ENCODE data around the gene SUSD6. TPM values are rescaled to one million over a fixed set of nuclear protein-coding genes. Genes with fewer than 3 reads are reported as not detected.

SUSD6 gene
- total RNA-seq, 1 experiment from 2014 or later = 32.1 TPM

DNA sequence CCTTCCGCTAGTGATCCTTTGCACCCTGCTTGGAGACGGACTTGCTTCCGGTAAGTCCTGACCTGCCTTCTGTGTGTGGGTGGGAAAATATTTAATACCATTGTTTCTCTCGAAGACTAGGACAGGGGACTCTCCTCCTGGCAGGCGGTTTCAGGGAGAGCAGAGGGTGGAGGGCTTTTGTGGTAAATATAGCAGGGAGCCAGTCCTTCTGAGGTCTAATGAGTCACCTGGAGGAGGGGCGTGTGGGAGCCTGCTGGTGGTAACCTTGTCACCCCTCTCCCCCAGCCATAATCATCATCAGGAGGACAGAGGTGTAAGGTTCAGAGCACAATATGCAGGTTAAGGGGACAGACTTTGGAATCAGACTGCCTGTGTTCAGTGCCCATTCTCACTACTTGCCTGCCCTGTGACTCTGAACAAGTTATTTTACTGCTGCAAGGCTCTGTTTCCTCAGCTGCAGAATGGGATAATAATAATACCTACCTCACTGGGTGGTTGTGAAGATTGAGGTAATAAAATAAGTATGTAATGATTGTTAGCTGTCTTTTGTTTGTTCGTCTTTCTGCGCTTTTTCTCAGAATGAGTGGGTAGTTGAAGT, 47.4 kb downstream of the SUSD6 start:
- no peaks in the 10 kb centered on the region for H3K27me3 Mint-ChIP-seq (ENCODE audit: insufficient read depth, unreplicated experiment)
- peaks cover 48% of the 10 kb centered on the region for H3K4me1 Mint-ChIP-seq (ENCODE audit: insufficient read depth, unreplicated experiment)
- peaks cover 31% of the 10 kb centered on the region for H3K36me3 Mint-ChIP-seq (ENCODE audit: insufficient read depth, unreplicated experiment)
- H3K4me3 Mint-ChIP-seq (ENCODE audit: unreplicated experiment) = peak overlapping the region; percentile 69
- intact Hi-C loops (cut with micrococcal nuclease) = loop anchor here (10.0 kb wide), 1 partner anchor 56 kb away; no protein-coding TSS in a partner anchor
- H3K9me3 Mint-ChIP-seq (ENCODE audit: unreplicated experiment) = no peaks in the 10 kb centered on the region
- peak; percentile 67 for DNase-seq (ENCODE audit: unreplicated experiment)
- POLR2A ChIA-PET = interaction anchor here (0.6 to 3.3 kb wide), 20 partner anchors 11 to 1292 kb away, joined by 3 to 51 read pairs (median 4); partner anchors contain the start of genes SRSF5 and SUSD6
- BruUV-seq (replicated peaks) = TSS peak; percentile 23
- peak overlapping the region; percentile 98 for H3K27ac Mint-ChIP-seq (ENCODE audit: low read depth, unreplicated experiment)
- TF ChIP-seq, protein P1, sequence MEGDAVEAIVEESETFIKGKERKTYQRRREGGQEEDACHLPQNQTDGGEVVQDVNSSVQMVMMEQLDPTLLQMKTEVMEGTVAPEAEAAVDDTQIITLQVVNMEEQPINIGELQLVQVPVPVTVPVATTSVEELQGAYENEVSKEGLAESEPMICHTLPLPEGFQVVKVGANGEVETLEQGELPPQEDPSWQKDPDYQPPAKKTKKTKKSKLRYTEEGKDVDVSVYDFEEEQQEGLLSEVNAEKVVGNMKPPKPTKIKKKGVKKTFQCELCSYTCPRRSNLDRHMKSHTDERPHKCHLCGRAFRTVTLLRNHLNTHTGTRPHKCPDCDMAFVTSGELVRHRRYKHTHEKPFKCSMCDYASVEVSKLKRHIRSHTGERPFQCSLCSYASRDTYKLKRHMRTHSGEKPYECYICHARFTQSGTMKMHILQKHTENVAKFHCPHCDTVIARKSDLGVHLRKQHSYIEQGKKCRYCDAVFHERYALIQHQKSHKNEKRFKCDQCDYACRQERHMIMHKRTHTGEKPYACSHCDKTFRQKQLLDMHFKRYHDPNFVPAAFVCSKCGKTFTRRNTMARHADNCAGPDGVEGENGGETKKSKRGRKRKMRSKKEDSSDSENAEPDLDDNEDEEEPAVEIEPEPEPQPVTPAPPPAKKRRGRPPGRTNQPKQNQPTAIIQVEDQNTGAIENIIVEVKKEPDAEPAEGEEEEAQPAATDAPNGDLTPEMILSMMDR (IDR thresholded peaks at IDR 0.05; ENCODE audit: unreplicated experiment) = no peak
- CTCF ChIA-PET = interaction anchor here (0.6 to 1.8 kb wide), 5 partner anchors 54 to 1140 kb away, joined by 3 to 4 read pairs (median 3); no protein-coding TSS in a partner anchor

DNA sequence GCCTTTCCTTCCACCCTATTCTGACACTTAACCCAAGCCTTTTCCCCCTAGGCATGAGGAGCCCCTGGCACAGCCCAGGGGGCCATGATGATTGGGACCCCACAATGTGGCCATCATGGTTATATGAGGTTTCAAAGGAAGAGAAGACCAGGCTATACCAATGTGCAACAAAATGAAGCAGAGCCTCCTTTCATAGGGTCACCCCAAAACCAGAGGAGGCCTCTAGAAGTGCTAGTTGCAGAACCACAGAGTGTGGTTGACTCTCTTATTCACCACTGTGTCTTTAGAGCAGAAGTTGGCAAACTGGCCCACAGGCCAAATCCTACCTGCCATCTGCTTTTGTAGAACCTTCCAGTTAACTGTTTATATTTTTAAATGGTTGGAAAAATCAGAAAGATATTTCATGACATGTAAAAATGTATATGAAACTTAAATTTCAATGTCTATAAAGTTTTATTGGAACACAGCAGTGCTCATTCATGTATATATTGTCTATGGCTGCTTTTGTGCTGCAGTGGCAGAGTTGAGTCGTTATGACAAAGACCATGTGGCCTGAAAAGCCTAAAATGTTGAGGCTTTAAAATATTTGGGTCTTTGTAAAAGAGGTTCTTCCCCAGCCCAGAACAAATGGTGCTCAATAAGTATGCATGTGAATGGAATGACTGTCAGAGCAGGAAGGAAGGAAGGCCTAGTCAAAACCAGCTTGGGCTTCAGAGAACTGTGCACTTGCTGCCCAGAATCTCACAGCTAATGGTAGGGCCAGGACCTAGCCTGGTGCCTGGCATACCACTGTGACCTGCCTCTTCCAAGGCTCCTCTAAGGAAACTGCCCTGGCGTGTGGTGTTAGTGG, 49.2 kb downstream of the SUSD6 start:
- POLR2A ChIA-PET = interaction anchor here (0.7 to 6.2 kb wide), 4 partner anchors 20 to 50 kb away, joined by 3 to 42 read pairs (median 14); partner anchors contain the start of gene SUSD6
- no peaks in the 10 kb centered on the region for H3K9me3 Mint-ChIP-seq (ENCODE audit: unreplicated experiment)
- TF ChIP-seq, protein P1 (IDR thresholded peaks at IDR 0.05; ENCODE audit: unreplicated experiment) = no peak
- H3K27me3 Mint-ChIP-seq (ENCODE audit: insufficient read depth, unreplicated experiment) = no peaks in the 10 kb centered on the region
- H3K4me3 Mint-ChIP-seq (ENCODE audit: unreplicated experiment) = no peak overlapping the region
- intact Hi-C loops (cut with micrococcal nuclease) = no loop called here
- CTCF ChIA-PET = interaction anchor here (0.6 to 1.8 kb wide), 4 partner anchors 17 to 81 kb away, joined by 3 read pairs; no protein-coding TSS in a partner anchor
- no peak for DNase-seq (ENCODE audit: unreplicated experiment)
- no peak overlapping the region for H3K27ac Mint-ChIP-seq (ENCODE audit: low read depth, unreplicated experiment)
- peaks cover 37% of the 10 kb centered on the region for H3K36me3 Mint-ChIP-seq (ENCODE audit: insufficient read depth, unreplicated experiment)
- BruUV-seq (replicated peaks) = no TSS peak
- peaks cover 40% of the 10 kb centered on the region for H3K4me1 Mint-ChIP-seq (ENCODE audit: insufficient read depth, unreplicated experiment)

DNA sequence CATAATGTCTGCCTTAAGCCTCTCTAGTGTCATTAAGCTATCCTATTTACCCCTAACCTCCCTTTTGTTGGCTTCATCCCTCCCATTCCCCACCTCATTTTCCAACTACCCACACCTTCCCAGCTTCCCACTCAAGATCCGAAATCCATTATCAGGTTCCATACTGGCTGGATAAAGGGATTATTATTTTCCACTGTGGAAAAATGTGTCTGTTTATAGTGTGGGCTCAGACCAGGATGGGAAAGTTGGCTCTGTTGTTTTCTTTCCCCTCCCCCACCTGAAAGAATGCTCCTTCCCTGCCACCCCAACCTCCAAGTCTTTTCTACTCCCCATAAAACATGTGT, 49.8 kb downstream of the SUSD6 start:
- BruUV-seq (replicated peaks) = no TSS peak
- Mint-ChIP-seq H3K9me3 (ENCODE audit: unreplicated experiment) (no peaks in the 10 kb centered on the region), H3K36me3 (ENCODE audit: insufficient read depth, unreplicated experiment) (peaks cover 37% of the 10 kb centered on the region), H3K27me3 (ENCODE audit: insufficient read depth, unreplicated experiment) (no peaks in the 10 kb centered on the region), H3K4me3 (ENCODE audit: unreplicated experiment) (no peak overlapping the region), H3K4me1 (ENCODE audit: insufficient read depth, unreplicated experiment) (peaks cover 39% of the 10 kb centered on the region), H3K27ac (ENCODE audit: low read depth, unreplicated experiment) (no peak overlapping the region)
- TF ChIP-seq, protein P1 (IDR thresholded peaks at IDR 0.05; ENCODE audit: unreplicated experiment) = no peak
- ChIA-PET CTCF (interaction anchor here (0.6 to 1.8 kb wide), 4 partner anchors 22 to 433 kb away, joined by 3 read pairs; no protein-coding TSS in a partner anchor), POLR2A (interaction anchor here (3.0 to 6.2 kb wide), 2 partner anchors 23 to 49 kb away, joined by 25 to 42 read pairs; partner anchors contain the start of gene SUSD6)
- intact Hi-C loops (cut with micrococcal nuclease) = no loop called here
- no peak for DNase-seq (ENCODE audit: unreplicated experiment)
